ENCODE measurements around the gene CELA2A. TPM values are rescaled to one million over a fixed set of nuclear protein-coding genes. Genes with fewer than 3 reads are reported as not detected.
"Not testable (repeated sequence)": the region's sequence is repeated elsewhere in the genome, so short reads cannot be mapped to it uniquely, and the experiment has no call there.

CELA2A gene
- total and polyA plus RNA-seq, 10 of the 15 experiments (the other 5 are each of a cell fraction or from before 2014, with no cell fraction given): 0.90 TPM; not detected in 9

- POLR2A ChIA-PET; ATAC-seq; H3K4me3 ChIP-seq; H3K4me2 ChIP-seq (ENCODE audit: control insufficient read depth, insufficient read depth); CTCF ChIA-PET; DNase-seq (ENCODE audit: low read depth, low spot score); FAIRE-seq; in situ Hi-C loops (cut with MboI); BruUV-seq (replicated peaks); H3K9ac ChIP-seq (ENCODE audit: control insufficient read depth, insufficient read depth, low read length); H3K27me3 ChIP-seq (replicated peaks in 1 of 2; ENCODE audit: control insufficient read depth in 2 of 2, insufficient read depth in 2 of 2, low read length in 1 of 2); RAD21 ChIA-PET (ENCODE audit: unreplicated experiment); H2AFZ ChIP-seq (ENCODE audit: control insufficient read depth, low read depth, low read length); H3K27ac ChIP-seq (ENCODE audit: control insufficient read depth, insufficient read depth); intact Hi-C loops (cut with micrococcal nuclease; ENCODE audit: unreplicated experiment); H4K20me1 ChIP-seq (ENCODE audit: control insufficient read depth, insufficient read depth); H3K36me3 ChIP-seq (ENCODE audit: control insufficient read depth in 2 of 2, insufficient read depth in 2 of 2, low read length in 1 of 2); H3K79me2 ChIP-seq (ENCODE audit: control insufficient read depth, insufficient read depth, low read length); H3K9me3 ChIP-seq (replicated peaks; ENCODE audit: control insufficient read depth, insufficient read depth, low read length); H3K4me1 ChIP-seq (ENCODE audit: control insufficient read depth, insufficient read depth, low read length): not testable (repeated sequence)
- 67% methylated on average over 6 of the region's 6 CpGs for WGBS (ENCODE audit: insufficient coverage, insufficient replicate concordance, low lambda C conversion rate, missing lambda C conversion rate)
- SMC1A ChIA-PET (ENCODE audit: uncharacterized antibody, unreplicated experiment): interaction anchor here (0.7 to 1.3 kb wide), 2 partner anchors 47 to 88 kb away, joined by 3 to 5 read pairs; no protein-coding TSS in a partner anchor
Observed at GRCh38 chr1:15484443-15484842, 27.9 kb downstream of the CELA2A start.

DNA sequence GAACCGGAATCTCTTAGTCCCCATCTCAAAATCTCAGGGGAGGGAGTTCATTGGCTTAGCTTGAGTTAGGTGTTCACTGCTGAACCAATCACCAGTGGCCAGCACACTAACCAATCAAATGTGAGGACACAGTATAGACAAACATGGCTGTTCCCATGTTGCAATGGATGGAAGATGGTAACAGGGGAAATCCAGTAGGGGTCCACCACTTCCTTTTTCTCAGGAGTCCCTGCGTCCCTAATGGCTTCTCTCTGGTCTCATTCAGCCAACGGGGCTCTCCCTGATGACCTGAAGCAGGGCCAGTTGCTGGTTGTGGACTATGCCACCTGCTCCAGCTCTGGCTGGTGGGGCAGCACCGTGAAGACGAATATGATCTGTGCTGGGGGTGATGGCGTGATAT lies 29.1 kb downstream of the CELA2A start:
- RAD21 ChIA-PET (ENCODE audit: unreplicated experiment): no interaction called here

GRCh38 chr1:15486844-15487610 lies 30.5 kb downstream of the CELA2A start:
- H3K27me3 ChIP-seq (replicated peaks in 1 of 2; ENCODE audit: control insufficient read depth in 2 of 2, insufficient read depth in 2 of 2, low read length in 1 of 2); H2AFZ ChIP-seq (ENCODE audit: control insufficient read depth, low read depth, low read length); in situ Hi-C loops (cut with MboI); H3K36me3 ChIP-seq (ENCODE audit: control insufficient read depth in 2 of 2, insufficient read depth in 2 of 2, low read length in 1 of 2); H3K9me3 ChIP-seq (replicated peaks; ENCODE audit: control insufficient read depth, insufficient read depth, low read length); POLR2A ChIA-PET; DNase-seq (ENCODE audit: low read depth, low spot score); FAIRE-seq; RAD21 ChIA-PET (ENCODE audit: unreplicated experiment); BruUV-seq (replicated peaks); H3K79me2 ChIP-seq (ENCODE audit: control insufficient read depth, insufficient read depth, low read length); intact Hi-C loops (cut with micrococcal nuclease; ENCODE audit: unreplicated experiment); H3K4me1 ChIP-seq (ENCODE audit: control insufficient read depth, insufficient read depth, low read length); H3K4me2 ChIP-seq (ENCODE audit: control insufficient read depth, insufficient read depth); H3K4me3 ChIP-seq; ATAC-seq; H3K27ac ChIP-seq (ENCODE audit: control insufficient read depth, insufficient read depth); H4K20me1 ChIP-seq (ENCODE audit: control insufficient read depth, insufficient read depth); H3K9ac ChIP-seq (ENCODE audit: control insufficient read depth, insufficient read depth, low read length): not testable (repeated sequence)
- SMC1A ChIA-PET (ENCODE audit: uncharacterized antibody, unreplicated experiment): interaction anchor here (1.5 kb wide), 1 partner anchor 8 kb away, joined by 3 read pairs; no protein-coding TSS in a partner anchor
- CTCF ChIA-PET: interaction anchor here (1.7 kb wide), 1 partner anchor 13 kb away, joined by 4 read pairs; no protein-coding TSS in a partner anchor
- WGBS (ENCODE audit: insufficient coverage, insufficient replicate concordance, low lambda C conversion rate, missing lambda C conversion rate): 85% methylated on average over 17 of the region's 17 CpGs

More for the DNA sequence above, 29.1 kb downstream of the CELA2A start:
- DNase-seq (ENCODE audit: low read depth, low spot score) (peak; percentile 7), ATAC-seq (peak; percentile 73), FAIRE-seq (no peak)
- Histone ChIP-seq H3K4me2 (ENCODE audit: control insufficient read depth, insufficient read depth) (no peak overlapping the region), H3K4me3 (no peak overlapping the region), H3K4me1 (ENCODE audit: control insufficient read depth, insufficient read depth, low read length) (no peaks in the 10 kb centered on the region), H2AFZ (ENCODE audit: control insufficient read depth, low read depth, low read length) (no peak overlapping the region), H3K9me3 (replicated peaks; ENCODE audit: control insufficient read depth, insufficient read depth, low read length) (no peaks in the 10 kb centered on the region), H3K27me3 (replicated peaks in 1 of 2; ENCODE audit: control insufficient read depth in 2 of 2, insufficient read depth in 2 of 2, low read length in 1 of 2) (no peaks in the 10 kb centered on the region), H4K20me1 (ENCODE audit: control insufficient read depth, insufficient read depth) (no peaks in the 10 kb centered on the region), H3K9ac (ENCODE audit: control insufficient read depth, insufficient read depth, low read length) (no peak overlapping the region), H3K27ac (ENCODE audit: control insufficient read depth, insufficient read depth) (no peak overlapping the region), H3K36me3 (ENCODE audit: control insufficient read depth in 2 of 2, insufficient read depth in 2 of 2, low read length in 1 of 2) (no peaks in the 10 kb centered on the region), H3K79me2 (ENCODE audit: control insufficient read depth, insufficient read depth, low read length) (no peaks in the 10 kb centered on the region)
- ChIA-PET CTCF (no interaction called here), POLR2A (no interaction called here), SMC1A (ENCODE audit: uncharacterized antibody, unreplicated experiment) (interaction anchor here (1.3 kb wide), 1 partner anchor 46 kb away, joined by 3 read pairs; no protein-coding TSS in a partner anchor)
- intact Hi-C loops (cut with micrococcal nuclease; ENCODE audit: unreplicated experiment) (no loop called here), in situ Hi-C loops (cut with MboI) (no loop called here)
- 0 out of 2 replicates have a peak, but pooled peaks have one; percentile 45 for TF ChIP-seq YY1 (IDR thresholded peaks at IDR 0.05; ENCODE audit: low read depth, low read length)
- no peak for TF ChIP-seq MYB (IDR thresholded peaks at IDR 0.05; ENCODE audit: borderline replicate concordance, low read depth, low read length)
- TF ChIP-seq SPI1 (IDR thresholded peaks at IDR 0.05; ENCODE audit: borderline replicate concordance, insufficient read depth, low read depth, low read length): peak; percentile 64; the same call in 1 of the 2 replicates
- no peak for TF ChIP-seq SIX5 (IDR thresholded peaks at IDR 0.05; ENCODE audit: low read depth, low read length, severe bottlenecking)
- no peak for TF ChIP-seq TCF7 (IDR thresholded peaks at IDR 0.05; ENCODE audit: borderline replicate concordance)
- 0 out of 2 replicates have a peak, but pooled peaks have one; percentile 22 for TF ChIP-seq IKZF1 (conservative IDR thresholded peaks at IDR 0.05)
- BruUV-seq (replicated peaks): no TSS peak
- WGBS (ENCODE audit: insufficient coverage, insufficient replicate concordance, low lambda C conversion rate, missing lambda C conversion rate): 41% methylated on average over 6 of the region's 6 CpGs
